Right lobe of liver (tissue), 4 donors: ENCODE results near the gene COL23A1.

Source experiments
- CTCF ChIP-seq, 4 donors: fragments of 200-600 bp in 3 of 4; fragments of 450-650 bp in 1 of 4; IDR thresholded peaks; one replicate each; pipeline versions ENCODE4 v1.5.1 to v1.8.0; 2016 to 2022; ENCODE audit warnings: antibody characterized with exemption in 4 of 4, mild to moderate bottlenecking in 2 of 4
- POLR2A ChIP-seq: fragments of 450-650 bp; IDR thresholded peaks from one replicate; pipeline ENCODE4 v1.6.1; 2017; ENCODE audit warnings: antibody characterized with exemption, mild to moderate bottlenecking
- donor health status: DM: no; HTN: no; CAD: no.
- donor health status: DM: no; HTN: no; CAD: no.
- donor health status: DM: no; HTN: yes; CAD: no.

GRCh38 chr5:178435321-178436238 lies 154.6 kb downstream of the COL23A1 start:
- TF ChIP-seq CTCF (IDR thresholded peaks at IDR 0.05) (no peak), POLR2A (no peak)
